HepG2 (cell line): ENCODE measurements around the gene YIF1A. TPM values are rescaled to one million over a fixed set of nuclear protein-coding genes. Genes with fewer than 3 reads are reported as not detected.
A peak's percentile ranks its signal among the peaks of the same experiment; 100 is the strongest.

Experiments used
- BCL6 ChIP-seq: IDR thresholded peaks from 2 replicates; pipeline ENCODE4 v1.6.1; 2016; ENCODE audit warnings: missing genetic modification reagents, missing compliant biosample characterization
- GATAD1 ChIP-seq: IDR thresholded peaks from 2 replicates; pipeline ENCODE4 v1.6.1; 2016; ENCODE audit warnings: missing genetic modification reagents, missing compliant biosample characterization
- NCOR1 ChIP-seq: fragments of 200-600 bp; sonication (generic); IDR thresholded peaks from 2 replicates; pipeline ENCODE4 v1.7.0; 2017; ENCODE audit warnings: antibody characterized with exemption, low read length, borderline replicate concordance
- PAWR ChIP-seq: sonication (generic); formaldehyde crosslinking; IDR thresholded peaks from 2 replicates; pipeline ENCODE4 v1.4.0; 2020; ENCODE audit warnings: missing genetic modification reagents, mild to moderate bottlenecking, borderline replicate concordance
- RXRB ChIP-seq: IDR thresholded peaks from 2 replicates; pipeline ENCODE4 v1.6.1; 2016; ENCODE audit warnings: borderline replicate concordance, missing genetic modification reagents, missing compliant biosample characterization
- SALL2 ChIP-seq: sonication (generic); formaldehyde crosslinking; IDR thresholded peaks from 2 replicates; pipeline ENCODE4 v1.8.1; 2023; ENCODE audit warnings: mild to moderate bottlenecking, missing genetic modification reagents, inconsistent platforms
- SP4 ChIP-seq: sonication (generic); formaldehyde crosslinking; IDR thresholded peaks from 2 replicates; pipeline ENCODE4 v1.8.1; 2023; ENCODE audit warnings: mild to moderate bottlenecking, missing genetic modification reagents
- ZNF549 ChIP-seq: sonication (generic); formaldehyde crosslinking; IDR thresholded peaks from 2 replicates; pipeline ENCODE4 v1.5.0; 2020; ENCODE audit warnings: missing genetic modification reagents
- polyA plus RNA-seq, 8 experiments: library from polyadenylated mRNA; depleted of rRNA in 3 of 8; stranded (reverse) in 7 of 8; unstranded in 1 of 8; fragments of >200 nt; fragmentation: Illumina TruSeq in 4 of 8; extraction: Trizol in 4 of 8; gene quantifications; 2 replicates each; pipeline versions ENCODE4 v1.2.1 to v1.2.3, GENCODE V29; 2011 to 2016; ENCODE audit warnings: low read depth in 4 of 8, missing spikeins in 1 of 8, mixed read lengths in 1 of 8; ENCODE audit not compliant: insufficient read depth in 1 of 8
- total RNA-seq, 5 experiments: library from RNA; depleted of rRNA; stranded (reverse); fragments of >200 nt; fragmentation: Illumina TruSeq; extraction: Trizol; gene quantifications; 2 replicates each; pipeline ENCODE4 v1.2.3, GENCODE V29; 2016; ENCODE audit warnings: low read depth in 1 of 5
- TF ChIP-seq, protein P1 (sequence below): sonication (generic); formaldehyde crosslinking; IDR thresholded peaks from 2 replicates; pipeline ENCODE4 v1.9.0; 2022; ENCODE audit warnings: missing genetic modification reagents, mild to moderate bottlenecking, borderline replicate concordance
- TF ChIP-seq, protein P2 (sequence below): IDR thresholded peaks from 2 replicates; pipeline ENCODE4 v1.6.1; 2016; ENCODE audit warnings: low read depth, borderline replicate concordance
- TF ChIP-seq, protein P3 (sequence below): sonication (generic); formaldehyde crosslinking; IDR thresholded peaks from 2 replicates; pipeline ENCODE4 v1.8.0; 2022; ENCODE audit warnings: missing genetic modification reagents, mild to moderate bottlenecking, moderate library complexity, borderline replicate concordance
- TF ChIP-seq, protein P4 (sequence below): sonication (generic); formaldehyde crosslinking; IDR thresholded peaks from 2 replicates; pipeline ENCODE4 v1.4.0; 2020; ENCODE audit warnings: missing genetic modification reagents, borderline replicate concordance
- TF ChIP-seq, protein P5 (sequence below), 2 experiments: sonication (generic) in 1 of 2; formaldehyde crosslinking in 1 of 2; IDR thresholded peaks; 2 replicates each; pipeline versions ENCODE4 v1.4.0 to v1.6.1; 2018 to 2020; ENCODE audit warnings: missing genetic modification reagents in 2 of 2, borderline replicate concordance in 1 of 2, low read depth in 1 of 2, mild to moderate bottlenecking in 1 of 2, missing biosample characterization in 1 of 2
- TF ChIP-seq, protein P6 (sequence below): IDR thresholded peaks from 2 replicates; pipeline ENCODE4 v1.6.1; 2016; ENCODE audit warnings: missing biosample characterization, missing genetic modification reagents, low read depth

Gene YIF1A
- total and polyA plus RNA-seq, 2 of the 13 experiments (the other 11 are each of a cell fraction or from before 2014, with no cell fraction given): 133 to 145 TPM

DNA sequence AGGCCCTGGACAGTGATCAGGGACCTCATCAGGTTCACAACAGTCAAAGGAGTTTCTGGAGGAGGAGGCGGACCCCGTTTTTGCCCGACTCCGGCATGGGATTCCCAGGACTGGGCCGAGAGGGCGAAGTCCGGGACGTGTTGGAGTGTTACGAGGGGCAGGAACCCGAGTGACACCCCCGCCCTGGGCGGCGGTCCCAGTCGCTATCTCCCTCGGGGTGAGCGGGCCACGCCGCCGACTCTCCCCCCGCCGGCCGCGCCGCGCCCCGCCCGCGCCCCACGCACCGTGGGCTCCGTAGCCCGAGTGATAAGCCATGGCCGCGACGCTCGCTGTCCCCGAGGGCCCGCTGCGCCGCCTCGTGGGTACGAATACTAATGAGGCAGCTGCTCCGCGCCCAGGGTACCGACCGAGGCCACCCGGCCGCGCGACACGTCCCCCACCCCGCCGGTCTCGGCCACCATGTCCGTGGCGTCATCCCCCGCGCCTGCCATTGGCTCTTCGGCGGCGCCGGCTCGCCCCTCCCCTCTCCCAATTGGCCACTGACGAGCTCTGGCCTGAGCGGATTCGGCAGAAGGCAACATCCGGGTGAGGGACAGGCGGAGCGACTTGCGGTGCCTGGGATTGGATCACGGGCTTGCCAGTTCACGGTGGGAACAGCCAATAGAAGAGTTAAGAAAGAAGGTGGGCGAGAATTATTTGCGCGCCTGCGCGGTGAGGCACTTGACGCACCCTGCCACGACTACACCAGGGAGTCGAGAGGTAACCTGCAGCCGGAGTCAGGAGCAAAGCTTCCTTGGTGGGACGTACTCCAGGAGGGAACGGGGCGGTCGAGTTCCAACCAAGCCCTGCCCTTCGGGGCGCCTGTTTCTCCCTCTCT is at the start of gene YIF1A (continued):
- TF ChIP-seq, protein P1, sequence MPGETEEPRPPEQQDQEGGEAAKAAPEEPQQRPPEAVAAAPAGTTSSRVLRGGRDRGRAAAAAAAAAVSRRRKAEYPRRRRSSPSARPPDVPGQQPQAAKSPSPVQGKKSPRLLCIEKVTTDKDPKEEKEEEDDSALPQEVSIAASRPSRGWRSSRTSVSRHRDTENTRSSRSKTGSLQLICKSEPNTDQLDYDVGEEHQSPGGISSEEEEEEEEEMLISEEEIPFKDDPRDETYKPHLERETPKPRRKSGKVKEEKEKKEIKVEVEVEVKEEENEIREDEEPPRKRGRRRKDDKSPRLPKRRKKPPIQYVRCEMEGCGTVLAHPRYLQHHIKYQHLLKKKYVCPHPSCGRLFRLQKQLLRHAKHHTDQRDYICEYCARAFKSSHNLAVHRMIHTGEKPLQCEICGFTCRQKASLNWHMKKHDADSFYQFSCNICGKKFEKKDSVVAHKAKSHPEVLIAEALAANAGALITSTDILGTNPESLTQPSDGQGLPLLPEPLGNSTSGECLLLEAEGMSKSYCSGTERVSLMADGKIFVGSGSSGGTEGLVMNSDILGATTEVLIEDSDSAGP (CRISPR knock-in tag): no peak; the same call in 1 of the 2 replicates
- peak; percentile 86 for TF ChIP-seq GATAD1 (CRISPR knock-in tag)
- TF ChIP-seq, protein P2, sequence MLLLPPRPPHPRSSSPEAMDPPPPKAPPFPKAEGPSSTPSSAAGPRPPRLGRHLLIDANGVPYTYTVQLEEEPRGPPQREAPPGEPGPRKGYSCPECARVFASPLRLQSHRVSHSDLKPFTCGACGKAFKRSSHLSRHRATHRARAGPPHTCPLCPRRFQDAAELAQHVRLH (CRISPR knock-in tag): no peak; the same call in 1 of the 2 replicates
- TF ChIP-seq, protein P3, sequence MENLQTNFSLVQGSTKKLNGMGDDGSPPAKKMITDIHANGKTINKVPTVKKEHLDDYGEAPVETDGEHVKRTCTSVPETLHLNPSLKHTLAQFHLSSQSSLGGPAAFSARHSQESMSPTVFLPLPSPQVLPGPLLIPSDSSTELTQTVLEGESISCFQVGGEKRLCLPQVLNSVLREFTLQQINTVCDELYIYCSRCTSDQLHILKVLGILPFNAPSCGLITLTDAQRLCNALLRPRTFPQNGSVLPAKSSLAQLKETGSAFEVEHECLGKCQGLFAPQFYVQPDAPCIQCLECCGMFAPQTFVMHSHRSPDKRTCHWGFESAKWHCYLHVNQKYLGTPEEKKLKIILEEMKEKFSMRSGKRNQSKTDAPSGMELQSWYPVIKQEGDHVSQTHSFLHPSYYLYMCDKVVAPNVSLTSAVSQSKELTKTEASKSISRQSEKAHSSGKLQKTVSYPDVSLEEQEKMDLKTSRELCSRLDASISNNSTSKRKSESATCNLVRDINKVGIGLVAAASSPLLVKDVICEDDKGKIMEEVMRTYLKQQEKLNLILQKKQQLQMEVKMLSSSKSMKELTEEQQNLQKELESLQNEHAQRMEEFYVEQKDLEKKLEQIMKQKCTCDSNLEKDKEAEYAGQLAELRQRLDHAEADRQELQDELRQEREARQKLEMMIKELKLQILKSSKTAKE (CRISPR knock-in tag): no peak
- no peak for TF ChIP-seq NCOR1
- peak; percentile 14; the same call in 1 of the 2 replicates for TF ChIP-seq SP4 (CRISPR knock-in tag)
- no peak for TF ChIP-seq PAWR (CRISPR knock-in tag)
- TF ChIP-seq SALL2 (CRISPR knock-in tag): peak; percentile 68; the same call in 1 of the 2 replicates
- no peak for TF ChIP-seq ZNF549 (CRISPR knock-in tag)
- TF ChIP-seq, protein P4, sequence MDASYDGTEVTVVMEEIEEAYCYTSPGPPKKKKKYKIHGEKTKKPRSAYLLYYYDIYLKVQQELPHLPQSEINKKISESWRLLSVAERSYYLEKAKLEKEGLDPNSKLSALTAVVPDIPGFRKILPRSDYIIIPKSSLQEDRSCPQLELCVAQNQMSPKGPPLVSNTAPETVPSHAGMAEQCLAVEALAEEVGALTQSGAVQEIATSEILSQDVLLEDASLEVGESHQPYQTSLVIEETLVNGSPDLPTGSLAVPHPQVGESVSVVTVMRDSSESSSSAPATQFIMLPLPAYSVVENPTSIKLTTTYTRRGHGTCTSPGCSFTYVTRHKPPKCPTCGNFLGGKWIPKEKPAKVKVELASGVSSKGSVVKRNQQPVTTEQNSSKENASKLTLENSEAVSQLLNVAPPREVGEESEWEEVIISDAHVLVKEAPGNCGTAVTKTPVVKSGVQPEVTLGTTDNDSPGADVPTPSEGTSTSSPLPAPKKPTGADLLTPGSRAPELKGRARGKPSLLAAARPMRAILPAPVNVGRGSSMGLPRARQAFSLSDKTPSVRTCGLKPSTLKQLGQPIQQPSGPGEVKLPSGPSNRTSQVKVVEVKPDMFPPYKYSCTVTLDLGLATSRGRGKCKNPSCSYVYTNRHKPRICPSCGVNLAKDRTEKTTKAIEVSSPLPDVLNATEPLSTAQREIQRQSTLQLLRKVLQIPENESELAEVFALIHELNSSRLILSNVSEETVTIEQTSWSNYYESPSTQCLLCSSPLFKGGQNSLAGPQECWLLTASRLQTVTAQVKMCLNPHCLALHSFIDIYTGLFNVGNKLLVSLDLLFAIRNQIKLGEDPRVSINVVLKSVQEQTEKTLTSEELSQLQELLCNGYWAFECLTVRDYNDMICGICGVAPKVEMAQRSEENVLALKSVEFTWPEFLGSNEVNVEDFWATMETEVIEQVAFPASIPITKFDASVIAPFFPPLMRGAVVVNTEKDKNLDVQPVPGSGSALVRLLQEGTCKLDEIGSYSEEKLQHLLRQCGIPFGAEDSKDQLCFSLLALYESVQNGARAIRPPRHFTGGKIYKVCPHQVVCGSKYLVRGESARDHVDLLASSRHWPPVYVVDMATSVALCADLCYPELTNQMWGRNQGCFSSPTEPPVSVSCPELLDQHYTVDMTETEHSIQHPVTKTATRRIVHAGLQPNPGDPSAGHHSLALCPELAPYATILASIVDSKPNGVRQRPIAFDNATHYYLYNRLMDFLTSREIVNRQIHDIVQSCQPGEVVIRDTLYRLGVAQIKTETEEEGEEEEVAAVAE (CRISPR knock-in tag): peak; percentile 17; the same call in 1 of the 2 replicates
- TF ChIP-seq, protein P5, sequence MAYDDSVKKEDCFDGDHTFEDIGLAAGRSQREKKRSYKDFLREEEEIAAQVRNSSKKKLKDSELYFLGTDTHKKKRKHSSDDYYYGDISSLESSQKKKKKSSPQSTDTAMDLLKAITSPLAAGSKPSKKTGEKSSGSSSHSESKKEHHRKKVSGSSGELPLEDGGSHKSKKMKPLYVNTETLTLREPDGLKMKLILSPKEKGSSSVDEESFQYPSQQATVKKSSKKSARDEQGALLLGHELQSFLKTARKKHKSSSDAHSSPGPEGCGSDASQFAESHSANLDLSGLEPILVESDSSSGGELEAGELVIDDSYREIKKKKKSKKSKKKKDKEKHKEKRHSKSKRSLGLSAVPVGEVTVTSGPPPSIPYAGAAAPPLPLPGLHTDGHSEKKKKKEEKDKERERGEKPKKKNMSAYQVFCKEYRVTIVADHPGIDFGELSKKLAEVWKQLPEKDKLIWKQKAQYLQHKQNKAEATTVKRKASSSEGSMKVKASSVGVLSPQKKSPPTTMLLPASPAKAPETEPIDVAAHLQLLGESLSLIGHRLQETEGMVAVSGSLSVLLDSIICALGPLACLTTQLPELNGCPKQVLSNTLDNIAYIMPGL (CRISPR knock-in tag; IDR thresholded peaks at IDR 0.05; ENCODE audit: borderline replicate concordance in 1 of 2, low read depth in 1 of 2): 0 out of 4 replicates have a peak, but pooled peaks have one; percentile 11 to 48
- no peak for TF ChIP-seq BCL6 (CRISPR knock-in tag)
- TF ChIP-seq, protein P6, sequence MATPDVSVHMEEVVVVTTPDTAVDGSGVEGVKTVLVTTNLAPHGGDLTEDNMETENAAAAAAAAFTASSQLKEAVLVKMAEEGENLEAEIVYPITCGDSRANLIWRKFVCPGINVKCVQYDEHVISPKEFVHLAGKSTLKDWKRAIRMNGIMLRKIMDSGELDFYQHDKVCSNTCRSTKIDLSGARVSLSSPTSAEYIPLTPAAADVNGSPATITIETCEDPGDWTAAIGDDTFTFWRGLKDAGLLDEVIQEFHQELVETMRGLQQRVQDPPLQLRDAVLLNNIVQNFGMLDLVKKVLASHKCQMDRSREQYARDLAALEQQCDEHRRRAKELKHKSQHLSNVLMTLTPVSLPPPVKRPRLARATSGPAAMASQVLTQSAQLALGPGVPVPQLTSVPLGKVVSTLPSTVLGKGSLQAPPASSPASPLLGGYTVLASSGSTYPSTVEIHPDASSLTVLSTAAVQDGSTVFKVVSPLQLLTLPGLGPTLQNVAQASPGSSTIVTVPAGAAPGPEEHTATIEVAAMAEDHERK (CRISPR knock-in tag): peak; percentile 50; the same call in 1 of the 2 replicates
- TF ChIP-seq RXRB (CRISPR knock-in tag): no peak
